A673 (cell line): ENCODE data around the gene CXCL17. TPM values are rescaled to one million over a fixed set of nuclear protein-coding genes. Genes with fewer than 3 reads are reported as not detected.

Experiments used
- BruUV-seq: library from RNA; stranded (reverse); fragments of 400-500 nt; replicated peaks from 2 replicates; lab custom pipeline; 2021; lab: Mats Ljungman, UMichigan
- CTCF ChIA-PET: fragments of 300-600 bp; sonication (Branson Sonifier 250); formaldehyde crosslinking; loops from one replicate; lab custom pipeline; 2022; ENCODE audit warnings: antibody characterized with exemption; lab: Charles Lee
- POLR2A ChIA-PET: fragments of 300-600 bp; sonication (Branson Sonifier 250); formaldehyde crosslinking; loops from one replicate; lab custom pipeline; 2022; ENCODE audit warnings: antibody characterized with exemption; ENCODE audit not compliant: low non-redundant PET; lab: Charles Lee
- DNase-seq: peaks from one replicate; pipeline ENCODE4 v3.0.0-alpha.2; 2015; ENCODE audit warnings: low spot score
- H3K27ac ChIP-seq: fragments of 200-600 bp; sonication (generic); 2 replicates; pipeline ENCODE4 v1.5.1; 2016; ENCODE audit warnings: mixed run types, low read depth, mild to moderate bottlenecking, mixed read lengths, antibody characterized with exemption, low read length; ENCODE audit not compliant: poor library complexity, severe bottlenecking
- H3K27me3 ChIP-seq: fragments of 200-600 bp; sonication (generic); replicated peaks from 2 replicates; pipeline ENCODE4 v1.6.1; 2017; ENCODE audit warnings: mixed run types, low read depth, mild to moderate bottlenecking, mixed read lengths, antibody characterized with exemption, low read length; ENCODE audit not compliant: insufficient read depth, poor library complexity
- H3K36me3 ChIP-seq: fragments of 200-600 bp; sonication (generic); 2 replicates; pipeline ENCODE4 v1.6.1; 2016; ENCODE audit warnings: mixed run types, mild to moderate bottlenecking, mixed read lengths, antibody characterized with exemption, low read length; ENCODE audit not compliant: insufficient read depth, poor library complexity, severe bottlenecking
- H3K4me1 ChIP-seq: fragments of 200-600 bp; sonication (generic); 2 replicates; pipeline ENCODE4 v1.6.1; 2017; ENCODE audit warnings: mixed run types, mild to moderate bottlenecking, mixed read lengths, antibody characterized with exemption, low read length; ENCODE audit not compliant: insufficient read depth, poor library complexity, severe bottlenecking
- H3K4me3 ChIP-seq: fragments of 200-600 bp; sonication (generic); 2 replicates; pipeline ENCODE4 v1.5.1; 2016; ENCODE audit warnings: low read depth, mixed run types, mild to moderate bottlenecking, mixed read lengths, low read length; ENCODE audit not compliant: poor library complexity, severe bottlenecking
- H3K9me3 ChIP-seq: fragments of 200-600 bp; sonication (generic); 2 replicates; pipeline ENCODE4 v1.6.1; 2016; ENCODE audit warnings: mixed run types, low read depth, mild to moderate bottlenecking, mixed read lengths, antibody characterized with exemption, low read length; ENCODE audit not compliant: poor library complexity, severe bottlenecking
- CTCF ChIP-seq: fragments of 300-800, 200-600 bp; sonication (generic); conservative IDR thresholded peaks from 2 replicates; pipeline ENCODE4 v1.5.1; 2017; ENCODE audit warnings: low read depth, mild to moderate bottlenecking, antibody characterized with exemption, low read length, moderate library complexity, mixed read lengths
- EZH2 ChIP-seq: fragments of 200-600 bp; sonication (generic); IDR thresholded peaks from 2 replicates; pipeline ENCODE4 v1.6.1; 2017; ENCODE audit warnings: borderline replicate concordance, low read depth, mild to moderate bottlenecking, mixed read lengths, antibody characterized with exemption, low read length; ENCODE audit not compliant: poor library complexity, severe bottlenecking
- intact Hi-C: fragments of 100-400 bp; cut with micrococcal nuclease; formaldehyde crosslinking; loops from one replicate; pipeline ENCODE4 v1.10.0; 2022; ENCODE audit not compliant: unreplicated experiment
- total RNA-seq: library from RNA; stranded (reverse); gene quantifications from 2 replicates; pipeline ENCODE4 v1.2.3, GENCODE V29; 2021

Gene CXCL17
- total RNA-seq, 1 experiment from 2014 or later = not detected

DNA sequence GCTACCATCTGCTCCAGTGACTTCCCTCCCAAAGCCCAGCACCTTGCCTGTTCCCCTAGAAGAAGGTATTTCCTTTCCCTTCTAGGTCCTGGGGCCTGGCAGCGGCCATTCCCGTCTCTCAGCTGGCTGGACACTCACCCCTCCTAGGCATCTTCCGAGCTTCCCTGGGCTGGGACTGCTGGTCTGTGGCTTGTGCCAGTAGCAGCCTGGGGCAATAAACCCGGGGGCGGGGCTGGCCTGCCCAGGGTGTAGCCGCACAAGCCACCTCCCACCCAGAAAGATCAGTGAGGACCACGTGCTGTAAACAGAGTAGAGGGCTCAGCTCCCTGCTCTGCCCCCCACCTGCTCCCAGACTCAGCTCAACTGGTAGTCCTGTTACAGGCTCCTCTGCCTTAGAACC, 30.5 kb downstream of the CXCL17 start:
- ChIA-PET CTCF (no interaction called here), POLR2A (no interaction called here)
- Histone ChIP-seq H3K4me3 (no peak overlapping the region), H3K27ac (no peak overlapping the region), H3K27me3 (no peaks in the 10 kb centered on the region), H3K36me3 (no peaks in the 10 kb centered on the region), H3K9me3 (no peaks in the 10 kb centered on the region), H3K4me1 (no peaks in the 10 kb centered on the region)
- DNase-seq = no peak
- no TSS peak for BruUV-seq
- TF ChIP-seq EZH2 = no peak
- TF ChIP-seq CTCF = no peak
- intact Hi-C loops = no loop called here

GRCh38 chr19:42411581-42412178, 31.1 kb downstream of the CXCL17 start:
- intact Hi-C loops = no loop called here
- Histone ChIP-seq H3K4me3 (no peak overlapping the region), H3K36me3 (no peaks in the 10 kb centered on the region), H3K27me3 (no peaks in the 10 kb centered on the region), H3K27ac (no peak overlapping the region), H3K9me3 (no peaks in the 10 kb centered on the region), H3K4me1 (no peaks in the 10 kb centered on the region)
- CTCF ChIA-PET = no interaction called here
- no peak for TF ChIP-seq EZH2
- POLR2A ChIA-PET = no interaction called here
- BruUV-seq = no TSS peak
- no peak for DNase-seq

- no peaks in the 10 kb centered on the region for H3K9me3 ChIP-seq
- no peak for TF ChIP-seq CTCF
- no peak for TF ChIP-seq EZH2
- ChIA-PET CTCF (no interaction called here), POLR2A (no interaction called here)
- H3K4me1 ChIP-seq = no peaks in the 10 kb centered on the region
- BruUV-seq = no TSS peak
- H3K27ac ChIP-seq = no peak overlapping the region
- H3K27me3 ChIP-seq = no peaks in the 10 kb centered on the region
- DNase-seq = no peak
- no peak overlapping the region for H3K4me3 ChIP-seq
- intact Hi-C loops = no loop called here
- no peaks in the 10 kb centered on the region for H3K36me3 ChIP-seq
Observed at GRCh38 chr19:42410371-42410770, 32.4 kb downstream of the CXCL17 start.

GRCh38 chr19:42409477-42409876, 33.3 kb downstream of the CXCL17 start:
- no peak overlapping the region for H3K4me3 ChIP-seq
- H3K4me1 ChIP-seq = no peaks in the 10 kb centered on the region
- H3K27ac ChIP-seq = no peak overlapping the region
- ChIA-PET CTCF (no interaction called here), POLR2A (no interaction called here)
- DNase-seq = no peak
- TF ChIP-seq EZH2 (no peak), CTCF (no peak)
- H3K27me3 ChIP-seq = no peaks in the 10 kb centered on the region
- no peaks in the 10 kb centered on the region for H3K9me3 ChIP-seq
- BruUV-seq = no TSS peak
- intact Hi-C loops = no loop called here
- H3K36me3 ChIP-seq = no peaks in the 10 kb centered on the region
